ENCODE data around the gene CNTN5.

Gene CNTN5

GRCh38 chr11:99135508-99135907 lies 114.8 kb downstream of the CNTN5 start:
- TF ChIP-seq CTCF (IDR thresholded peaks at IDR 0.05) = no peak
- H3K27me3 ChIP-seq = no peaks in the 10 kb centered on the region
- H3K9me3 ChIP-seq = no peaks in the 10 kb centered on the region
- H3K36me3 ChIP-seq = no peaks in the 10 kb centered on the region
- DNase-seq = no peak
- no peaks in the 10 kb centered on the region for H3K4me1 ChIP-seq
- no peak overlapping the region for H3K4me3 ChIP-seq
- no peak overlapping the region for H3K27ac ChIP-seq
- intact Hi-C loops (cut with DNase I; ENCODE audit: low total_unique reads) = no loop called here

GRCh38 chr11:99142237-99142636 lies 121.5 kb downstream of the CNTN5 start:
- H3K4me1 ChIP-seq = no peaks in the 10 kb centered on the region
- H3K27me3 ChIP-seq = no peaks in the 10 kb centered on the region
- H3K36me3 ChIP-seq = no peaks in the 10 kb centered on the region
- H3K9me3 ChIP-seq = no peaks in the 10 kb centered on the region
- no peak overlapping the region for H3K4me3 ChIP-seq
- TF ChIP-seq CTCF (IDR thresholded peaks at IDR 0.05) = no peak
- H3K27ac ChIP-seq = no peak overlapping the region
- intact Hi-C loops (cut with DNase I; ENCODE audit: low total_unique reads) = no loop called here
- no peak for DNase-seq

- no peak for TF ChIP-seq CTCF (IDR thresholded peaks at IDR 0.05)
- no peak overlapping the region for H3K4me3 ChIP-seq
- H3K4me1 ChIP-seq = no peaks in the 10 kb centered on the region
- no peak for DNase-seq
- H3K36me3 ChIP-seq = no peaks in the 10 kb centered on the region
- H3K9me3 ChIP-seq = no peaks in the 10 kb centered on the region
- no peaks in the 10 kb centered on the region for H3K27me3 ChIP-seq
- no peak overlapping the region for H3K27ac ChIP-seq
- intact Hi-C loops (cut with DNase I; ENCODE audit: low total_unique reads) = no loop called here
Measured at GRCh38 chr11:99148352-99148751, 127.6 kb downstream of the CNTN5 start.

- H3K4me1 ChIP-seq = no peaks in the 10 kb centered on the region
- intact Hi-C loops (cut with DNase I; ENCODE audit: low total_unique reads) = no loop called here
- no peak for TF ChIP-seq CTCF (IDR thresholded peaks at IDR 0.05)
- H3K36me3 ChIP-seq = no peaks in the 10 kb centered on the region
- H3K27ac ChIP-seq = no peak overlapping the region
- DNase-seq = no peak
- H3K27me3 ChIP-seq = no peaks in the 10 kb centered on the region
- H3K9me3 ChIP-seq = no peaks in the 10 kb centered on the region
- no peak overlapping the region for H3K4me3 ChIP-seq
Measured at GRCh38 chr11:99154277-99154676, 133.5 kb downstream of the CNTN5 start.

- no peak for TF ChIP-seq CTCF (IDR thresholded peaks at IDR 0.05)
- Histone ChIP-seq H3K9me3 (no peaks in the 10 kb centered on the region), H3K36me3 (no peaks in the 10 kb centered on the region)
Measured at GRCh38 chr11:99160447-99160846, 139.7 kb downstream of the CNTN5 start.

GRCh38 chr11:99162819-99163218 lies 142.1 kb downstream of the CNTN5 start:
- intact Hi-C loops (cut with DNase I; ENCODE audit: low total_unique reads) = no loop called here
- TF ChIP-seq CTCF (IDR thresholded peaks at IDR 0.05) = no peak

More at GRCh38 chr11:99160447-99160846, 139.7 kb downstream of the CNTN5 start:
- Histone ChIP-seq H3K27me3 (no peaks in the 10 kb centered on the region), H3K4me3 (no peak overlapping the region), H3K27ac (no peak overlapping the region), H3K4me1 (no peaks in the 10 kb centered on the region)
- DNase-seq = no peak
- intact Hi-C loops (cut with DNase I; ENCODE audit: low total_unique reads) = no loop called here

More at GRCh38 chr11:99162819-99163218, 142.1 kb downstream of the CNTN5 start:
- no peaks in the 10 kb centered on the region for H3K36me3 ChIP-seq
- H3K4me3 ChIP-seq = no peak overlapping the region
- no peaks in the 10 kb centered on the region for H3K9me3 ChIP-seq
- no peaks in the 10 kb centered on the region for H3K27me3 ChIP-seq
- no peak overlapping the region for H3K27ac ChIP-seq
- no peaks in the 10 kb centered on the region for H3K4me1 ChIP-seq
- DNase-seq = no peak
